Endothelial cell (in vitro differentiated cells): Measurements from ENCODE around the gene GAA. TPM values are rescaled to one million over a fixed set of nuclear protein-coding genes. Genes with fewer than 3 reads are reported as not detected.

Experiments used
- DNase-seq: peaks from one replicate; pipeline ENCODE4 v3.0.0; 2021; ENCODE audit warnings: low spot score
- H3K27ac Mint-ChIP-seq: one replicate; pipeline ENCODE4 v1.8.0; 2021; ENCODE audit warnings: mixed read lengths, inconsistent platforms; ENCODE audit not compliant: unreplicated experiment
- H3K27me3 Mint-ChIP-seq: one replicate; pipeline ENCODE4 v1.8.0; 2021; ENCODE audit warnings: mild to moderate bottlenecking, moderate library complexity, mixed read lengths, inconsistent platforms; ENCODE audit not compliant: unreplicated experiment
- H3K36me3 Mint-ChIP-seq: one replicate; pipeline ENCODE4 v1.8.0; 2021; ENCODE audit warnings: mild to moderate bottlenecking, low read depth, mixed read lengths, inconsistent platforms; ENCODE audit not compliant: unreplicated experiment
- H3K4me1 Mint-ChIP-seq: one replicate; pipeline ENCODE4 v1.8.0; 2021; ENCODE audit warnings: mild to moderate bottlenecking, mixed read lengths, inconsistent platforms; ENCODE audit not compliant: unreplicated experiment
- H3K4me3 Mint-ChIP-seq: one replicate; pipeline ENCODE4 v1.8.0; 2021; ENCODE audit warnings: mild to moderate bottlenecking, mixed read lengths, inconsistent platforms; ENCODE audit not compliant: unreplicated experiment
- H3K9me3 Mint-ChIP-seq: one replicate; pipeline ENCODE4 v1.8.0; 2021; ENCODE audit warnings: mixed read lengths, inconsistent platforms; ENCODE audit not compliant: unreplicated experiment
- CTCF ChIP-seq: fragments of 200-600 bp; sonication (generic); IDR thresholded peaks from one replicate; pipeline ENCODE4 v1.5.0; 2021; ENCODE audit warnings: antibody characterized with exemption; ENCODE audit not compliant: unreplicated experiment
- total RNA-seq: library from RNA; stranded (reverse); fragmentation: NEBNext Ultra II Directional; extraction: Animal tissue kit (Norgen Biotek cat#: 25700); gene quantifications from one replicate; pipeline ENCODE4 v1.2.1, GENCODE V29; 2021; ENCODE audit not compliant: unreplicated experiment

GAA gene
- total RNA-seq, 1 donor from 2014 or later: 93.0 TPM

GRCh38 chr17:80095844-80096475 is 5.4 kb upstream of the GAA start:
- Mint-ChIP-seq H3K27me3 (peaks cover 12% of the 10 kb centered on the region), H3K4me1 (peaks cover 2% of the 10 kb centered on the region), H3K27ac (no peak overlapping the region), H3K36me3 (peaks cover 3% of the 10 kb centered on the region), H3K9me3 (no peaks in the 10 kb centered on the region), H3K4me3 (no peak overlapping the region)
- TF ChIP-seq CTCF: no peak
- no peak for DNase-seq

GRCh38 chr17:80096561-80097021 is 4.8 kb upstream of the GAA start:
- Mint-ChIP-seq H3K4me3 (no peak overlapping the region), H3K4me1 (peaks cover 2% of the 10 kb centered on the region), H3K27me3 (peaks cover 12% of the 10 kb centered on the region), H3K27ac (no peak overlapping the region), H3K36me3 (no peaks in the 10 kb centered on the region), H3K9me3 (no peaks in the 10 kb centered on the region)
- no peak for TF ChIP-seq CTCF
- no peak for DNase-seq

- no peak for DNase-seq
- peak overlapping the region; percentile 72 for H3K27ac Mint-ChIP-seq
- H3K4me1 Mint-ChIP-seq: peaks cover 2% of the 10 kb centered on the region
- H3K4me3 Mint-ChIP-seq: no peak overlapping the region
- H3K27me3 Mint-ChIP-seq: peaks cover 12% of the 10 kb centered on the region
- H3K36me3 Mint-ChIP-seq: no peaks in the 10 kb centered on the region
- TF ChIP-seq CTCF: no peak
- H3K9me3 Mint-ChIP-seq: no peaks in the 10 kb centered on the region
These were observed 4.2 kb upstream of the GAA start for GRCh38 chr17:80097127-80097621.

GRCh38 chr17:80097844-80098691 is 3.3 kb upstream of the GAA start:
- Mint-ChIP-seq H3K27me3 (peaks cover 15% of the 10 kb centered on the region), H3K9me3 (no peaks in the 10 kb centered on the region), H3K36me3 (no peaks in the 10 kb centered on the region), H3K27ac (no peak overlapping the region), H3K4me1 (peaks cover 2% of the 10 kb centered on the region), H3K4me3 (no peak overlapping the region)
- DNase-seq: no peak
- no peak for TF ChIP-seq CTCF
